Measurements from ENCODE around the gene MAFB. TPM values are rescaled to one million over a fixed set of nuclear protein-coding genes. Genes with fewer than 3 reads are reported as not detected.

MAFB gene
- polyA plus RNA-seq, 1 of the 3 experiments (the other 2 are of a cell fraction), result 0.08 TPM

- Histone ChIP-seq H3K9ac (no peak overlapping the region), H4K20me1 (ENCODE audit: insufficient read depth) (no peaks in the 10 kb centered on the region), H3K9me2 (no peaks in the 10 kb centered on the region), H3K79me2 (ENCODE audit: insufficient read depth) (no peaks in the 10 kb centered on the region), H3K4me3 (ENCODE audit: low read depth in 2 of 2, low read length in 1 of 2) (no peak overlapping the region), H3K27me3 (ENCODE audit: insufficient read depth) (no peaks in the 10 kb centered on the region; the same call in 1 of the 2 replicates), H3K4me1 (ENCODE audit: control insufficient read depth in 1 of 2, insufficient read depth in 2 of 2, low read depth in 1 of 2, low read length in 1 of 2) (peaks cover 0 to 11% of the 10 kb centered on the region in 2 experiments; a peak in 1 of 4 replicates), H3K27ac (ENCODE audit: low read depth in 2 of 2, low read length in 1 of 2) (no peak overlapping the region), H3K36me3 (replicated peaks in 1 of 2; ENCODE audit: control insufficient read depth in 1 of 2, insufficient read depth in 2 of 2, low read length in 1 of 2) (no peaks in the 10 kb centered on the region), H3F3A (replicated peaks; ENCODE audit: insufficient read depth) (no peaks in the 10 kb centered on the region), H2AFZ (ENCODE audit: low read depth) (no peak overlapping the region), H3K9me3 (no peaks in the 10 kb centered on the region), H3K4me2 (no peak overlapping the region)
- POLR2A ChIA-PET, result no interaction called here
- no peak for DNase-seq
- WGBS (ENCODE audit: low lambda C conversion rate), result 54% methylated on average over 3 of the region's 3 CpGs
- CTCF ChIA-PET, result no interaction called here
- TF ChIP-seq RCOR1 (IDR thresholded peaks at IDR 0.05; ENCODE audit: low read length) (no peak), NFIC (IDR thresholded peaks at IDR 0.05; ENCODE audit: borderline replicate concordance) (no peak), FOXJ3 (CRISPR knock-in tag; IDR thresholded peaks at IDR 0.05) (no peak), REST (IDR thresholded peaks at IDR 0.05; ENCODE audit: low read depth, low read length) (no peak), ELF1 (IDR thresholded peaks at IDR 0.05) (no peak), MAX (IDR thresholded peaks at IDR 0.05; ENCODE audit: low read depth) (no peak), YY1 (IDR thresholded peaks at IDR 0.05; ENCODE audit: low read depth) (no peak), ZBTB33 (IDR thresholded peaks at IDR 0.05; ENCODE audit: borderline replicate concordance, low read depth) (no peak), RAD21 (IDR thresholded peaks at IDR 0.05; ENCODE audit: low read length) (no peak), MEF2A (IDR thresholded peaks at IDR 0.05; ENCODE audit: borderline replicate concordance, low read depth) (no peak), CHD2 (IDR thresholded peaks at IDR 0.05; ENCODE audit: low read length, partially characterized antibody) (no peak), GABPA (IDR thresholded peaks at IDR 0.05; ENCODE audit: low read depth) (no peak), USF2 (IDR thresholded peaks at IDR 0.05; ENCODE audit: borderline replicate concordance, low read depth, low read length) (no peak)
Observed at GRCh38 chr20:40715491-40715890, 26.5 kb upstream of the MAFB start.
